HG02884 (cell line): ENCODE data around the gene DLG2.
"Not testable (repeated sequence)": the region's sequence is repeated elsewhere in the genome, so short reads cannot be mapped to it uniquely, and the experiment has no call there.

Experiments
- ATAC-seq: cut with Tn5 transposase; IDR thresholded peaks from one replicate; pipeline ENCODE4 v1.9.1; 2021; ENCODE audit warnings: mild to moderate bottlenecking, moderate library complexity; ENCODE audit not compliant: unreplicated experiment

Gene DLG2

DNA sequence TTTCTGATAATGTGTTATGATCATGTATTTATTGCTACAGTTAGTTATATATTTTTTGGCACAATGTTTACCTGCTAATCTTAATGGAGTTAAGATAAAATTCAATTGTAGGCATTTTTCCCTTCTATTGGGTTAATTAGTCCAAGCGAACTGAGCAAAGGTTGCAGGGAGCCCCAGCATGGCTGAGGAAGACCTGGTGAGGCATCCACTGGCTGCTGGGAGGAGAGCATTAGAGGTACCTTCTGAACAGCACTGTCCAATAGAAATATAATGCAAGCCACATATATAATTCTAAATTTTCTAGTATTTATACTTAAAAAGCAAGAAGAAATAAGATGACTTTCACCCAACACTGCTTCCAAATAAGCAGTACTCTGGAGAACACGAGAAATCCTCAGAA is 19.9 kb upstream of the DLG2 start:
- ATAC-seq = no peak

DNA sequence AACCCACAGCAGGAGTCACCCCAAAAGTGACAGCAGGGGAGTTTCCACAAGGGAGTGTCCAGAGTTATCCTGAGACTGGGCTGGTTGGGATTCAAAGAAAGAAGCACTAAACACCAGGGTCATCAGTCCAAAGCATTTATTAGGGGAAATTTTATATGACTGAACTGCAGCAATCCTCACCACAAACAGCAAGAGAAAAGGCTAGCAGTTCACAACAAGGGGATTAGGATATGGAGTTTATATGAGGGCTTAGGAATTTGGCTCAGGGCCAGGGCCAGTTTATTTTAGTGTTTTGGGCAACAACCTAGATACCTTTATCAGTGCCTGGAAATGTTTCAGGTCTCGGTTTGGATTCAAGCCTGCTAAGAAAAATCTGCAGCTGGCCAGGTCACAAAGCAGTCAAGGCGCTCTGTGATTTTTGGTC is 16.1 kb upstream of the DLG2 start:
- ATAC-seq = no peak

DNA sequence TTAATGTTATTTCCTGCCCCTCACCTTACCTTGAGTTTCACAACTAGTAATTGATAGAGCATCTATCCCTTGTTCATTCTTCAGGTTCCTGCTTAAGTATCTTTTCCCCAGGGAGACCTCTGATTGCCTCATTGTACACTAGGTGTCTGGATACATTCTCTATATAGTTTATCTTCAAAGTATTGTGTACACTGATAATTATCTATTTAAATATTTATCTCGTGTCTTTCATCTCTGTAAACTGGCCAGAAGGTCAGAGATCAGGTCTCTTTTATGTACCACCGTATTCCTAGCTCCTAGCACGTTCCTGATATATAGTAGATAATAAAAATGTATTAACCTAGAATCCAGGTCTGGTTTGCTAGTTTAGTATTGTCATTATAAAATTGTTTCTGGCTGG is 7.6 kb upstream of the DLG2 start:
- ATAC-seq = no peak

DNA sequence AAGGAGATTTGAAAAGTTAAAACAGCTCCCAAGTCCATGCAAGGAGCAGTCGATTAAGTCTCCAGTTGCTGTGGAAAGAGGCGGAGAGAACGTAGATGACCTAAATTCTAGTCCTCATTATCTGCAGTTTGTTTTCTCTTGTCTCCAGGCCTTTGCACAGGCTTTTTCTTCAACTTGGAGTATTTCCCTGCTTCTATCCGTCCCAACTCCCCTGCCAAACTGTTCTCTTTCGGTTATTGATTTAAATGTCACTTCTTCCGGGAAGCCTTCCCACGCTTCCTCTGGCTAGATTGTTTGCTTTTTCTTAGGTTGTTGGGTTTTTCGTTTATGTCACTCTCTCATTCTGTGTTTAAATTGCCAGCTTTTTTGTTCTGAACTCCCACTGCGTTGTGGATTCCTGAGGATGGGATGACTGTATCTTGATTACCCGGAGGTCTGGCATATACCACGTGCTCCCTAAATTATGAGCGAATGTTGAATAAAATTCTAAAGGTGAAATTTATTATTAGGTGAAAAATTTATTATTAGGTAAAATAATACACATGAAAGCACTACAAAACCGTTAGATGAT is 1.7 kb upstream of the DLG2 start:
- ATAC-seq = peak; percentile 9

DNA sequence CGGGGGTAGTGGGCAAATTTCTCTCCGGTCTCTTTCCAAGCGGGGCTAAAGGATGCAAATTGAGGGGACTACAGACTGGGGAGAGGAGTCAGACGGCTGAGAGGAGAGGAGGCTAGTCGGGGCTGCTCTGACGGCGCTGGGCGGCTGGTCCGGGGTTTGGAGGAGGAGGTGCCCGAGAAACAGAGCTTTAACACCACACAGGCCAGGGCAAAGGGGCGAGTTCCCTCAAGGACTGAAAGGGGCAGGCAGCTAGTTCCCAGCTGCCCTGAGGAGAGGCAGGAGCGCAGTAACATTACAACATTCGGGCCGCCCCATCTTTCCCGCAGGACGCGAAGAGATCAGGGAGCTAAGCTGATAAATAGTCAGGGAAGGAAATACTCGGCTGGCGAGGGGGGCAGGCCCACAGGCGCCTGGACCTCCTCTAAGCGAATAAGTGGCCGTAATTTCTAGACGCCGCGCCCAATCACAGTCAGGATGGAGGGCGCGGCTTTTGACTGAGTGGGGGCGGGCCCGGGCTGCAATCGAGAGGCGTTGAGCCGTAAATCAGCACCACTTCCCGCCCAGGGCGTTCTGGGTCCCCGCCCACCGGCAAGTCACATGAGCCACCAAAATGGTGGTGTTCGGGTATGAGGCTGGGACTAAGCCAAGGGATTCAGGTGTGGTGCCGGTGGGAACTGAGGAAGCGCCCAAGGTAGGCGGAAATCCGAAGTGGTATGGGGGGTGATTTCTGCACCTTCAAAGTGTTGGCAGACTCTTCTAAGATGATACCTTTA is 1.0 kb upstream of the DLG2 start, which contains the start of gene TMEM126B:
TMEM126B (plus strand) TSS at position 596 of the 773 bp plus-strand sequence; CDS start at position 611, 15 bp downstream.
- ATAC-seq = peak; percentile 99

DNA sequence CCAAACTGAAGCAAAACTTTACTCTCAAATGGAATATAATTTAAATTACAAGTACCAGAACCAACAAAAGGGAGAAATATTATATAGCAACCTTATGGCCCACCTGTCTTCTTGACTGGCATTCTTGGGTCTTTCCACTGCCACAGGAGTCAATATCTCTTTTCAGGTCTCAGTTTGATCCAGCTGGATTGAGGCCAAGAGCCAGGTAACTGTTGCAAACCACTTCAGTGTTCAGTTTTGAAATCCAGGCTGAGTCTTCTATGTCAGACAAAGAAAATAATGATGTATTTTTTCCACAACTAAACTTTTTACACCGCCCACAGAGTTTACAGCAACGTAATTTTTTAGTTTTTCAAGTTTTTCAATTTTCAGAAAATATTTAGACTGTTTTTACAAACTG is 648 bp downstream of the DLG2 start:
- ATAC-seq = no peak

DNA sequence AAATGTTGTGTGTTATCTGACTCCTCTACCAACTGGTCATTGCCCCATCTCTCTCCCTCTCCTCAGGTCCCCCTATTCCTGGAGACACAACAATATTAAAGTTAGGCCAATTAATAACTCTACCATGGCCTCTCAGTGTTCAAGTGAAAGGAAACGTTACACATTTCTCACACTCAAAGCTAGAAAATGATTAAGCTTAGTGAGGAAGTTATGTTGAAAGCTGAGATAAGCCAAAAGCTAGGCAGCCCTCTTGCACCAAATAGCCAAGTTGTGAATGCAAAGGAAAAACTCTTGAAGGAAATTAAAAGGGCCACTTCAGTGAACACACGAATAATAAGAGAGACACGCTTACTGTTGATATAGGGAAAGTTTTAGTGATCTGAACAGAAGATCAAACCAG is 6.9 kb downstream of the DLG2 start:
- no peak for ATAC-seq

DNA sequence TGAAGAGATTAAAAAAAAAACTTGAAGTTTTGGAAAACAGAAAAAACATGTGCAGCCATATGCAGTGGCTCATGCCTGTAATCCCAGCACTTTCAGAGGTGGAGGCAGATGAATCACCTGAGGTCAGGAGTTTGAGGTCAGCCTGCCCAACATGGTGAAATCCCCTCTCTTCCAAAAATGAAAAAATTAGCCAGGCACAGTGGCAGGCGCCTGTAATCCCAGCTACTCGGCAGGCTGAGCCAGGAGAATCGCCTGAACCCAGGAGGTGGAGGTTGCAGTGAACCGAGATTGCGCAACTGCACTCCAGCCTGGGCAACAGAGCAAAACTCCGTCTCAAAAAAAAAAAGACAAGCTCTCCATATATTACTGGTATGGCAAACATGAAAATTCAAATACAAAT is 7.6 kb downstream of the DLG2 start:
- ATAC-seq = no peak

DNA sequence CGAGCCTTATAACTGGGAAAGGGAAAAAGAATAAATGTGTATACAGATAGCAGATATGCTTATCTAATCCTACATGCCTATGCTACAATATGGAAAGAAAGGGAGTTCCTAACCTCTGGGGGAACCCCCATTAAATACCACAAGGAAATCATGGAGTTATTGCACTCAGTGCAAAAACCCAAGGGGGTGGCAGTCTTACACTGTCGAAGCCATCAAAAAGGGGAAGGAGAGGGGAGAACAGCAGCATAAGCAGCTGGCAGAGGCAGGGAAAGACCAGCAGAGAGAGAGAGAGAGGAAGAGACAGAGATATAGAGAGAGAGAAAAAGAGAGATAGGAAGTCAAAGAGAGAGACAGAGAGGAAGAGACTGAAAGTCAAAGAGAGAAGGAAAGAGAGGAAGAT is 15.5 kb downstream of the DLG2 start:
- ATAC-seq = not testable (repeated sequence)

DNA sequence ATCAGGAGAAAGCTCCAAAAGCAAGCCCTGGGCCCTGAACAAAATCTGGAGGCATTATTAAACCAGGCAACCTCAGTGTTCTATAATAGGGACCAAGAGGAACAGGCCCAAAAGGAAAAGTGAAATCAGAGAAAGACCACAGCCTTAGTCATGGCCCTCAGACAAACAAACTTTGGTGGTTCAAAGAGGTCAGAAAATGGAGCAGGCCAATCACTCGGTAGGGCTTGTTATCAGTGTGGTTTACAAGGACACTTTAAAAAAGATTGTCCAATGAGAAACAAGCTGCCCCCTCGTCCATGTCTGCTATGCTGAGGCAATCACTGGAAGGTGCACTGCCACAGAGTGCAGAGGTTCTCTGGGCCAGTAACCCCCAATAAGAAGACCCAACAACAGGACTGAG is 17.9 kb downstream of the DLG2 start:
- not testable (repeated sequence) for ATAC-seq

DNA sequence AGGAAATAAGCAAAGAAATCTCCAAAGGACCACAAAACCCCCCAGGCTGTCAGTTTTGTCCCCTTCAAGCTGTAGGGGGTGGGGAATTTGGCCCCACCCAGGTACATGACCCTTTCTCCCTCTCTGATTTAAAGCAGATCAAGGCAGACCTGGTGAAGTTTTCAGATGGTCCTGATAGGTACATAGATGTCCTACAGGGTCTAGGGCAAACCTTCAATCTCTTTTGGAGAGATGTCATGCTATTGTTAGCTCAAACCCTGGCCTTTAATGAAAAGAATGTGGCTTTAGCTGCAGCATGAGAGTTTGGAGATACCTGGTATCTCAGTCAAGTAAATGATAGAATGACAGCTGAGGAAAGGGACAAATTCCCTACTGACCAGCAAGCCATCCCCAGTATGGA is 18.5 kb downstream of the DLG2 start:
- not testable (repeated sequence) for ATAC-seq

DNA sequence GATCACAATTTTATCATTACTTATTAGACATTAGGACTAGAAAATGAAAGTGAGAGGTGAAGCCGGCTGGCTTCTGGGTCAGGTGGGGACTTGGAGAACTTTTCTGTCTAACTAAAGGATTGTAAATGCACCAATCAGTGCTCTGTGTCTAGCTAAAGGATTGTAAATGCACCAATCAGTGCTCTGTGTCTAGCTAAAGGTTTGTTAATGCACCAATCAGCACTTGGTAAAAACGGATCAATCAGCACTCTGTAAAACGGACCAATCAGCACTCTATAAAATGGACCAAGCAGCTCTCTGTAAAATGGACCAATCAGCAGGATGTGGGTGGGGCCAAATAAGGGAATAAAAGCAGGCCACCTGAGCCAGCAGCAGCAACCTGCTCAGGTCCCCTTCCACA is 20.9 kb downstream of the DLG2 start:
- not testable (repeated sequence) for ATAC-seq

DNA sequence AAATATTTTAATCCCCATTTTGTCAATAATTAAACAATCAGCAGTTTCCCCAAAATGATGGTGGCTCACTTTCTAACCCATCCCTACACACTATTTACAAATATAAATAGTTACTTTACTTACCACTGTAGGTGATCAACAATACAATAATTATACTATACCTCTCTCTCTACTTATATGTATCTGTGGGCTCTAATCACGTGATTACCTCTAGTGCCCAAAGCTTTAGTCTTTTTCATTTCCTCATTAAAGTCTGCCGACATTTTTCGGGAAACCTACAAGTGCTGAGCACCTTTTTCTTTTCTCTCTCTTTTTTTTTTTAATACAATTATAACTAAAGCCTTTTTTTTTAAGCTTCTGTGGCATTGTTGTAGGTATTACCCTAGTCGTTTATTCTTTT is 23.9 kb downstream of the DLG2 start:
- no peak for ATAC-seq

DNA sequence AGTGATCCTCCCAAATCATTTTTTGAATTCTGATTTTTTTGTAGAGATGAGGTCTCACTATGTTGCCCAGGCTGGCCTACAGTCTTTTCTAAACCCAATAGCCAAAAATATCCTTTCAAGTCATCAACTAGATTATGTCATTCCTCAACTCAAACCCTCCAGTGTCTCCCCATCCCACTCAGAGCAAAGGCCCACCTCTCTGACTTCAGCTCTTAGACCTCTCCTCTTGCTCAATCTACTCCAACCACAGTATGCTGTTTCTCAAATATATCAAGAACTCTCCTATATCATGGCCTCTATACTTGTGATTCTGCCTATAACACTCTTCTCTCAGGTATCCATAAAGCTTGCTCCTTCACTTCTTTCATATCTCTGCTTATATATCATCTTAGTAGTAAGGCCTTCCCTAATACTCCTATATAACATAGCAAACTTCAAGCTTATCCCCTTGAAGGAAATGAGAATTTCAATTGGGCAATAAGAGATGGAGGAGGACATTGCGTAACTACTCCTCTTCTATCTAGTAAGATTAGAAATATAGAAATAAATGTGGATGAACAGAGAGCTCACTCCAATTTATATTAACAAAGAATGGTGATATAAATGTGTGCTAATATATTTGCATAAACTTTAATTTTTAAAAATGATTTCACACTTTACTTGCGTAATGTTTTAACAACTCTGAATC is 24.5 kb downstream of the DLG2 start:
- ATAC-seq = no peak

DNA sequence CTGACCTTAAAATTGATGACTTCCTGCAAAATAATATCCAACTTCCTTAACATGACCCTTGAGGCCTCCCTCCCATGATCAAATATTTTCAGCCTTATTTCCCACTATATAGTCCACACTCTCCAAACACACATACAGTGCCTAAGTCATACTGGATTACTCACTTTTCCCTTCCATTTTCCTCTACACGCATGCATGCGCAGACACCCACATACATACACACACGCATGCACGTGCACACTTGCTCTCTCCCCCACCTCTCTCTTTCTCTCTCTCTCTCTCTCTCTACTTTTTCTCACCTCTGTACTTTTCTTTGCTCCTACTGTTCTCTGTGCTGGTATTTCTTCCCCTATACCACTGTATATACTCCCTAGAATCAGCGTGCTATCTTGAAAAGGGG is 28.1 kb downstream of the DLG2 start:
- ATAC-seq = no peak

DNA sequence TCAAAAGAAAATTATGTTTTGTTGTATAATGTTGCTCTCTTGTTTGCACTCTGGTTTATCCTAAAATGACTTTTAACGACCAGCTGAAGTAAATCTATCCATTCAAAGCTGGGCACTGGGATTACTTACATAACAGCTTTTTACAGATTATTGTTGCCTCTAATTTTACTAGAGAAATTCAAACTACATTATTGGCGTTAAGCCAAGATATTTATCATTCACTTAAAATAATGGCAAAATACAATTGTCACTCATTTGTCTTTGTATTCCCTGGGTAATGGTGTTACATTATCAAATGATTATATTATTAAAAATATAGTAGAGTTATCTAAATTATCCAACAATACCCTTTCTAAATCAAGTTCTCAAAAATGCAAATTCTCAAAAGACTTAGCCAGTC is 30.3 kb downstream of the DLG2 start:
- no peak for ATAC-seq

DNA sequence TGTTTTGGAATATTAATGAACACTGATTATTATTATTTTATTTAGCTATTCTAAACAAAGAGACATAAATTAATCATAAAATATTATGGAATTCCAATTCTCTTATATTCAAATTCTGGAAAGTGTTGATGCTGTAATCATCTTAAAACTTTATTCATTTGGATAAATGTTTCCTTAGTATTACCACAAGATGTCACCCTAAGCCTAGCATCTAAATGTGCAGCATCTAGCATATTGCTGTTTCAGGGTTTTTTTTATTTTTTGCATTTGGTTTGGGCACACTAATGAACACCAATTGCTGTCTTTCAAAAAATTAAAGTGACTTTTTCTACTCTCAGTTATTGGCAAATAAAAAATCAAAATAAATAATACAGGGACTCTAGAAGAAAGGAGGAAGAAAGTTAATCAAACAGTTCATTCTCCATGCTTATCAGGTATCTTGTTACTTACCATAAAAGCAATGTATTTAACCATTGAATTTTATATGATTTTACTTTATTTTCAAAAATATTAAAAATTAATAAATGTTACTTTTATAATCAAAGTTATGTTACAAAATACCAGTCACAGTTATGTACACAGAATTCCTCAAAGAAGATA is 31.8 kb downstream of the DLG2 start:
- ATAC-seq = no peak

DNA sequence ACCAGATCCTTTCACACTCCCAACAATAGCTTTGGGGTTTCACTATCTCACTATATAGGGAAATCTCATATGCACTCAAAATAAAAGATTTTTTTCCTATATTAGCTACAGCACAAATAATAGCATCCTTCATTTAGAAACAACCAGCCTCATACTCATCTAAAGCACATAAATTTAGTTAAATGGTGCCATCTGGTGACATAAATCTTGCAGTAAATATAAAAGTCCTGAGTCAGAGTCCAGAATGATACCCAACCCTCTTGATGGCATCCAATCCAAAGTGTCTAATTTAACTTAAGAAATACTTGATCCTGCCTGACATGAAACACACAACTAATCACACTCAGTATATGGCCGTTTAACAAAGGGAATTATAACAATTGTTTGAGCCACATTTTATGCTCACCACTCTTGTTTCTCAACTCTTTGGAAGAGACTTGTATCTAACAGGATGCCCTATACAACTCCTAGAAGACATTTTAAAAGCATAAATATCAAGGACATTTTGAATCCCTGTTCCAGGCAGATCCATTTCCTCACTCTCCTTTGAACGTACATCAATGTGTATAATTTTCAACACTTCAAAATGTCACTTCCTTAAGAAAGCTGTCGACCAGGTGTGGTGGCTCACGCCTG is 36.2 kb downstream of the DLG2 start:
- ATAC-seq = peak; percentile 55

DNA sequence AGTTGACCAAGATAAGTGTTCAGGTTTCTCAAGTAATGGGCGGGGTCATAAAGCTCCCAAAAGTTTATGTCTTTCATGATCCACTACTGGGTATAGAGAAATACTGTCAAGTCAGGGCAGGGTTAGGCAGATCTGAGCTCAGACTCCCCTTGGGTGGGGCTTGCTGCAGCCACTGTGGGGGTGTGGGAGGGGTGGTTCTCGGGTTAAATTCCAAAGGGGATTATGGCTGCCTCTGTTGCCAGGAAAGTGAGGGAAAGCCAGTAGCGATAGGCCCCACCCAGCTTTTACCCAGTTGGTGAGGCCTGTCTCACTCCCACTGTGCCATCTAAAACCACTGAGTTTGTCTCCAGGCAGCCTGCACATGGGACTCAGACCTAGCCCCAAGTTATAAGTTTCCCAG is 37.8 kb downstream of the DLG2 start:
- ATAC-seq = no peak

DNA sequence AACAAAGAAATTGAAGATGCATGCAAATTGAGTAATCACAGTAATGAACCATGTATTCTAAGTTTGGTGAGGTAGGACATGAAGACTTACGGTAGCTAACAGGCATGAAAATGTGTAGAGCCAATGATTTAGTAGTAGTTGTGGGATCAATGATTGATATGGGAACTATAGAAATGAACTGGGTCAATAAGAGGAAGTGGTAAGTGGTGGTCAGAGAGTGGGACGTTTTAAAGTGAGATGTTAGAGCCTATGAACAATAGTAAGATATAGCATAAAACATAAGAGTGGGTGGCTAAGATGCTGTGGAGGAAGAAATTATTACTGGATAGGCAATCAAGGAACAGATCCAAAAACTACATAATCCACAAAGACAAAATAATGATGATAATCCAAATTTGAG is 45.0 kb downstream of the DLG2 start:
- no peak for ATAC-seq

DNA sequence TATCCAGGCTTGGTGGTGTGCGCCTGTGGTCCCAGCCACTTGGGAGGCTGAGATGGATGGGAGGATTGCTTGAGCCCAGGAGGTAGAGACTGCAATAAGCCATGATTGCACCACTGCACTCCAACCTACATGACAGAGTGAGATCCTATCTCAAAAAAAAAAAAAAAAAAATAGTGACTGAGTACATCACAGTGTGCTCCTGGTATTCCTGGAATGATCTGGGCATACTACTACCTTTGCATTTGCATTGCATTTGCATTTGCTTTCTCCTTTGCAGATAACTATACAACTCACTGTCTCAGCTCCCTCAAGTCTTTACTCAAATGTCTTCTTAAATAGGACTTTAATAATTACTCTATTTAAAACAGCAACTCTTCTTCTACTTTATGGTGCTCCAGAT is 51.8 kb downstream of the DLG2 start:
- ATAC-seq = no peak
